Upper lobe of left lung (tissue), 6 donors: ENCODE data around the gene EXD1. TPM values are rescaled to one million over a fixed set of nuclear protein-coding genes. Genes with fewer than 3 reads are reported as not detected.

Experiments
- ATAC-seq, 2 donors: fragments of 200-7000 bp; cut with Tn5 transposase; one replicate each; pipeline ENCODE4 v1.9.1; 2022; ENCODE audit warnings: mild to moderate bottlenecking in 2 of 2, moderate library complexity in 2 of 2; ENCODE audit not compliant: low FRiP score in 2 of 2
- DNase-seq, 2 donors: peaks; one replicate each; pipeline ENCODE4 v3.0.0-alpha.2; 2019 to 2020
- H3K27ac ChIP-seq, 4 donors: fragments of 200-600 bp; sonication (generic); one replicate each; pipeline ENCODE4 v1.5.1; 2016 to 2019
- H3K27me3 ChIP-seq, 4 donors: fragments of 200-600 bp; sonication (generic); one replicate each; pipeline ENCODE4 v1.5.1; 2017 to 2019
- H3K36me3 ChIP-seq, 4 donors: fragments of 200-600 bp; sonication (generic); one replicate each; pipeline ENCODE4 v1.5.1; 2016 to 2019
- H3K4me1 ChIP-seq, 4 donors: fragments of 200-600 bp; sonication (generic); one replicate each; pipeline ENCODE4 v1.5.1; 2018 to 2019
- H3K4me3 ChIP-seq, 4 donors: fragments of 200-600 bp; sonication (generic); one replicate each; pipeline ENCODE4 v1.5.1; 2017 to 2019; ENCODE audit warnings: mild to moderate bottlenecking in 2 of 4, moderate library complexity in 1 of 4
- H3K9me3 ChIP-seq, 4 donors: fragments of 200-600 bp; sonication (generic); one replicate each; pipeline ENCODE4 v1.5.1; 2018 to 2019
- CTCF ChIP-seq, 6 experiments: fragments of 450-650 bp in 4 of 6; fragments of 200-600 bp in 2 of 6; sonication (generic) in 2 of 6; IDR thresholded peaks; one replicate each; pipeline ENCODE4 v1.5.1; 2016 to 2019; ENCODE audit warnings: antibody characterized with exemption in 6 of 6
- EP300 ChIP-seq, 4 donors: sonication (generic); formaldehyde crosslinking; IDR thresholded peaks; one replicate each; pipeline ENCODE4 v1.5.1; 2017; ENCODE audit warnings: antibody characterized with exemption in 4 of 4, control low read depth in 2 of 4
- POLR2A ChIP-seq, 4 donors: fragments of 450-650 bp; IDR thresholded peaks; one replicate each; pipeline ENCODE4 v1.5.1; 2016 to 2017; ENCODE audit warnings: antibody characterized with exemption in 4 of 4, mild to moderate bottlenecking in 2 of 4
- POLR2AphosphoS5 ChIP-seq, 2 donors: sonication (generic); formaldehyde crosslinking; IDR thresholded peaks; one replicate each; pipeline ENCODE4 v1.5.1; 2017; ENCODE audit warnings: antibody characterized with exemption in 2 of 2
- WGBS, 2 donors: methylation state at CpG; one replicate each; pipeline ENCODE4 v1.1.5; 2017 to 2018; 5-methylcytosine and 5-hydroxymethylcytosine counted together
- total RNA-seq, 6 donors: library from RNA; depleted of rRNA in 4 of 6; stranded (reverse); fragments of >200 nt in 4 of 6; gene quantifications; one replicate each; pipeline versions ENCODE4 v1.1.0 to v1.2.1, GENCODE V29; 2016 to 2021
- donor health status: DM: no; HTN: no; CAD: no; lungs with moderate emphysema.
- donor health status: DM: no; HTN: yes; CAD: no; lungs with severe emphysema.

Gene EXD1
- total RNA-seq, 6 donors from 2014 or later: 0.09 to 0.30 TPM; not detected in 4

- H3K9me3 ChIP-seq: no peaks in the 10 kb centered on the region
- no peak overlapping the region for H3K4me3 ChIP-seq
- 40 to 44% methylated on average over 1 of the region's 1 CpG for WGBS, 2 donors
- ATAC-seq (no peak), DNase-seq (no peak)
- no peaks in the 10 kb centered on the region for H3K36me3 ChIP-seq
- H3K27me3 ChIP-seq: no peaks in the 10 kb centered on the region
- peaks cover 0 to 11% (median 8%) of the 10 kb centered on the region in 4 donors for H3K4me1 ChIP-seq
- H3K27ac ChIP-seq: peak overlapping the region; percentile 24 to 81 (median 54)
- TF ChIP-seq POLR2A (IDR thresholded peaks at IDR 0.05) (no peak), EP300 (IDR thresholded peaks at IDR 0.05) (no peak), POLR2AphosphoS5 (IDR thresholded peaks at IDR 0.05) (no peak), CTCF (IDR thresholded peaks at IDR 0.05) (no peak)
These were observed 68.8 kb downstream of the EXD1 start for GRCh38 chr15:41161736-41162135.

GRCh38 chr15:41161336-41161735, 69.2 kb downstream of the EXD1 start:
- no peak for DNase-seq
- TF ChIP-seq POLR2A (IDR thresholded peaks at IDR 0.05) (no peak), EP300 (IDR thresholded peaks at IDR 0.05) (no peak), POLR2AphosphoS5 (IDR thresholded peaks at IDR 0.05) (no peak), CTCF (IDR thresholded peaks at IDR 0.05) (no peak)
- 34 to 41% methylated on average over 6 of the region's 6 CpGs for WGBS, 2 donors
- Histone ChIP-seq H3K4me1 (peaks cover 0 to 11% (median 8%) of the 10 kb centered on the region in 4 donors), H3K27ac (peak overlapping the region; percentile 24 to 81 (median 54)), H3K9me3 (no peaks in the 10 kb centered on the region), H3K36me3 (no peaks in the 10 kb centered on the region), H3K27me3 (no peaks in the 10 kb centered on the region), H3K4me3 (no peak overlapping the region)
- no peak for ATAC-seq

GRCh38 chr15:41160639-41161315, 69.8 kb downstream of the EXD1 start:
- 55 to 72% methylated on average over 15 of the region's 15 CpGs for WGBS, 2 donors
- no peak overlapping the region for H3K4me3 ChIP-seq
- H3K4me1 ChIP-seq: peaks cover 0 to 11% (median 8%) of the 10 kb centered on the region in 4 donors
- no peaks in the 10 kb centered on the region for H3K9me3 ChIP-seq
- H3K27me3 ChIP-seq: no peaks in the 10 kb centered on the region
- H3K36me3 ChIP-seq: no peaks in the 10 kb centered on the region
- ATAC-seq (no peak), DNase-seq (peak in 1 of 2 donors; percentile 37)
- TF ChIP-seq POLR2AphosphoS5 (IDR thresholded peaks at IDR 0.05): peak in 1 of 2 donors; percentile 11
- TF ChIP-seq CTCF (IDR thresholded peaks at IDR 0.05): no peak
- TF ChIP-seq POLR2A (IDR thresholded peaks at IDR 0.05): no peak
- peak in 3 of 4 donors; percentile 61 to 92 (median 87) for TF ChIP-seq EP300 (IDR thresholded peaks at IDR 0.05)
- peak overlapping the region; percentile 64 to 81 (median 76) for H3K27ac ChIP-seq

- no peaks in the 10 kb centered on the region for H3K36me3 ChIP-seq
- ATAC-seq: no peak
- H3K9me3 ChIP-seq: no peaks in the 10 kb centered on the region
- no peak for DNase-seq
- H3K4me1 ChIP-seq: no peaks in the 10 kb centered on the region
- TF ChIP-seq CTCF (IDR thresholded peaks at IDR 0.05): no peak
- no peak for TF ChIP-seq POLR2AphosphoS5 (IDR thresholded peaks at IDR 0.05)
- TF ChIP-seq EP300 (IDR thresholded peaks at IDR 0.05): no peak
- no peak for TF ChIP-seq POLR2A (IDR thresholded peaks at IDR 0.05)
- H3K27me3 ChIP-seq: no peaks in the 10 kb centered on the region
- H3K4me3 ChIP-seq: no peak overlapping the region
- H3K27ac ChIP-seq: no peak overlapping the region
- WGBS, 2 donors: 47 to 55% methylated on average over 2 of the region's 2 CpGs
These were observed 76.1 kb downstream of the EXD1 start for GRCh38 chr15:41154412-41154811.

GRCh38 chr15:41153733-41154132, 76.8 kb downstream of the EXD1 start:
- DNase-seq: no peak
- no peaks in the 10 kb centered on the region for H3K36me3 ChIP-seq
- no peaks in the 10 kb centered on the region for H3K4me1 ChIP-seq
- H3K9me3 ChIP-seq: no peaks in the 10 kb centered on the region
- H3K4me3 ChIP-seq: no peak overlapping the region
- H3K27me3 ChIP-seq: no peaks in the 10 kb centered on the region
- TF ChIP-seq EP300 (IDR thresholded peaks at IDR 0.05) (no peak), POLR2A (IDR thresholded peaks at IDR 0.05) (no peak), CTCF (IDR thresholded peaks at IDR 0.05) (no peak), POLR2AphosphoS5 (IDR thresholded peaks at IDR 0.05) (no peak)
- ATAC-seq: peak in 1 of 2 donors; percentile 40
- no peak overlapping the region for H3K27ac ChIP-seq
- 95 to 98% methylated on average over 4 to 5 of the region's 5 CpGs for WGBS, 2 donors
